ENCODE measurements around the gene SVEP1. TPM values are rescaled to one million over a fixed set of nuclear protein-coding genes. Genes with fewer than 3 reads are reported as not detected.

SVEP1 gene
- total RNA-seq, 4 donors from 2014 or later: 6.1 to 40.1 (median 17.3) TPM

GRCh38 chr9:110329639-110330230 is 249.8 kb downstream of the SVEP1 start:
- no peaks in the 10 kb centered on the region for H3K4me1 ChIP-seq
- no peaks in the 10 kb centered on the region for H3K27me3 ChIP-seq
- no peak overlapping the region for H3K4me3 ChIP-seq
- no peaks in the 10 kb centered on the region for H3K9me3 ChIP-seq
- DNase-seq: no peak
- TF ChIP-seq CTCF (IDR thresholded peaks at IDR 0.05): no peak
- no peak for TF ChIP-seq POLR2A (IDR thresholded peaks at IDR 0.05)
- no peak overlapping the region for H3K27ac ChIP-seq
- no peaks in the 10 kb centered on the region for H3K36me3 ChIP-seq

- Histone ChIP-seq H3K4me1 (no peaks in the 10 kb centered on the region), H3K36me3 (no peaks in the 10 kb centered on the region), H3K4me3 (no peak overlapping the region), H3K9me3 (no peaks in the 10 kb centered on the region), H3K27ac (no peak overlapping the region), H3K27me3 (no peaks in the 10 kb centered on the region)
- no peak for TF ChIP-seq POLR2A (IDR thresholded peaks at IDR 0.05)
- no peak for TF ChIP-seq CTCF (IDR thresholded peaks at IDR 0.05)
- no peak for DNase-seq
These were observed 250.8 kb downstream of the SVEP1 start for GRCh38 chr9:110328763-110329162.

- no peak overlapping the region for H3K4me3 ChIP-seq
- no peak for TF ChIP-seq CTCF (IDR thresholded peaks at IDR 0.05)
- no peak for TF ChIP-seq POLR2A (IDR thresholded peaks at IDR 0.05)
- H3K36me3 ChIP-seq: no peaks in the 10 kb centered on the region
- no peaks in the 10 kb centered on the region for H3K9me3 ChIP-seq
- H3K27me3 ChIP-seq: no peaks in the 10 kb centered on the region
- no peak overlapping the region for H3K27ac ChIP-seq
- no peak for DNase-seq
- no peaks in the 10 kb centered on the region for H3K4me1 ChIP-seq
These were observed 251.8 kb downstream of the SVEP1 start for GRCh38 chr9:110327716-110328115.

- no peaks in the 10 kb centered on the region for H3K36me3 ChIP-seq
- no peaks in the 10 kb centered on the region for H3K27me3 ChIP-seq
- TF ChIP-seq POLR2A (IDR thresholded peaks at IDR 0.05) (no peak), CTCF (IDR thresholded peaks at IDR 0.05) (no peak)
- H3K9me3 ChIP-seq: no peaks in the 10 kb centered on the region
- H3K4me3 ChIP-seq: no peak overlapping the region
- no peak overlapping the region for H3K27ac ChIP-seq
- no peak for DNase-seq
- H3K4me1 ChIP-seq: no peaks in the 10 kb centered on the region
These were observed 255.7 kb downstream of the SVEP1 start for GRCh38 chr9:110323818-110324217.

GRCh38 chr9:110320651-110321445 is 258.7 kb downstream of the SVEP1 start:
- no peak overlapping the region for H3K4me3 ChIP-seq
- no peaks in the 10 kb centered on the region for H3K9me3 ChIP-seq
- DNase-seq: no peak
- no peaks in the 10 kb centered on the region for H3K4me1 ChIP-seq
- H3K27me3 ChIP-seq: no peaks in the 10 kb centered on the region
- H3K27ac ChIP-seq: no peak overlapping the region
- H3K36me3 ChIP-seq: no peaks in the 10 kb centered on the region
- TF ChIP-seq CTCF (IDR thresholded peaks at IDR 0.05): no peak
- no peak for TF ChIP-seq POLR2A (IDR thresholded peaks at IDR 0.05)

Measured in Peyer's patch (tissue), 4 donors.